Measurements from ENCODE around the gene LCAT.
A peak's percentile ranks its signal among the peaks of the same experiment; 100 is the strongest.
"Not testable (repeated sequence)": the region's sequence is repeated elsewhere in the genome, so short reads cannot be mapped to it uniquely, and the experiment has no call there.

LCAT gene

DNA sequence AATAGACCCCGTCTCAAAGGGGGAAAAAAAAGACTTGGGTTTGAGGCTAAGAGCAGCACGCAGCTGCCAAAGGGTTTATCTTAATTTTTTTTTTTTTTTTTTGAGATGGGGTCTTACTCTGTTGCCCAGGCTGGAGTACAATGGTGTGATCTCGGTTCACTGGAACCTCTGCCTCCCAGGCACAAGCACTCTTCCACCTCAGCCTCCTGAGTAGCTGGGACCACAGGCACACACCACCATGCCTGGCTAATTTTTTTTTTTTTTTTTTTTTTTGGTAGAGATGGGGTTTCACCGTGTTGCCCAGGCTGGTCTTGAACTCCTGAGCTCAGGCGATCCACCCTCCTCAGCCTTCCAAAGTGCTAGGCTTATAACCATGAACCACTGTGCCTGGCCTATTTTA is 6.2 kb downstream of the LCAT start:
- in situ Hi-C loops (cut with HindIII; ENCODE audit: low pct_ligation_motif_present, low pct_unique_long_range_greater_than_20kb, low sequenced_read_pairs); DNase-seq: not testable (repeated sequence)

- in situ Hi-C loops (cut with HindIII; ENCODE audit: low pct_ligation_motif_present, low pct_unique_long_range_greater_than_20kb, low sequenced_read_pairs) = no loop called here
- peak; percentile 87 for DNase-seq
These were observed 6.9 kb downstream of the LCAT start for GRCh38 chr16:67936880-67937605.

DNA sequence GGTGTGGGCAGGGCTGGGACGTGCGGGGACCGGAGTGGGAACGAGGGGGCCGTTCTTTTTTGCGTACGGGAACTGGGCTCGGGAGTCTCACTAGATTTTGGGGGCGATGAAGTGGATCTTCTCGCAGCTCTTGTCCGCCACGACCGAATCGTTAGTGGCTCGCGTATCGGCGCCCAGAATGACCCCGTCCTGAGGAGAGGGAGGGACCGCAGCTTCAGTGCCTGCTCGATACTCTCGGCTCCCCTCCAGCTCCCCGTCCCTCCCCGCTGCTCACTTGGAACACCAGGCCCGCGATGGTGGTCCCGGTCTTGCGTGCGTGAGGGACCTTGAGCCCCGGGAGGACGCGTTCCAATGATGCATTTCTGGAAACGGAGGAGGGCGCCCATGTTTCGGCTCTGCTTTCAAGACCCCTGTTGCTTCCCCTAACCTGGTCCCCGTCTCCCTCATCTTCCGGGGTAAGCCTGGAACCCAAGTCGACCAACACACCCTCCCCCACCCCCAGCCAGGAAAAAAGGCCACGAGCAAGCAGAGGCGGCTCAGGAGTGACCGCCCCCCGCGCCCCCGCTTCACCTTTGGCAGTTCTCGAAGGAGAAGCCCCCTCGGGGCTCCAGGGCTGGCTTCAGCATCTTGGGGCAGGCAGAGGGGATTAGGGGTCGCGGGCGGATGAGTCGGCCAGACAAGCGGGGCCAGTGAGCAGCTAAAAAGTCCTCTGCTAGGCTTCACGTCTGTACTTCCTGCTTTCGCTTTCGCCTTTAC is 7.6 kb downstream of the LCAT start, which contains the start of gene PSMB10:
PSMB10 (minus strand) TSS at position 727 of the 756 bp plus-strand sequence; CDS start at position 626, 101 bp downstream.
- in situ Hi-C loops (cut with HindIII; ENCODE audit: low pct_ligation_motif_present, low pct_unique_long_range_greater_than_20kb, low sequenced_read_pairs) = no loop called here
- DNase-seq = no peak

DNA sequence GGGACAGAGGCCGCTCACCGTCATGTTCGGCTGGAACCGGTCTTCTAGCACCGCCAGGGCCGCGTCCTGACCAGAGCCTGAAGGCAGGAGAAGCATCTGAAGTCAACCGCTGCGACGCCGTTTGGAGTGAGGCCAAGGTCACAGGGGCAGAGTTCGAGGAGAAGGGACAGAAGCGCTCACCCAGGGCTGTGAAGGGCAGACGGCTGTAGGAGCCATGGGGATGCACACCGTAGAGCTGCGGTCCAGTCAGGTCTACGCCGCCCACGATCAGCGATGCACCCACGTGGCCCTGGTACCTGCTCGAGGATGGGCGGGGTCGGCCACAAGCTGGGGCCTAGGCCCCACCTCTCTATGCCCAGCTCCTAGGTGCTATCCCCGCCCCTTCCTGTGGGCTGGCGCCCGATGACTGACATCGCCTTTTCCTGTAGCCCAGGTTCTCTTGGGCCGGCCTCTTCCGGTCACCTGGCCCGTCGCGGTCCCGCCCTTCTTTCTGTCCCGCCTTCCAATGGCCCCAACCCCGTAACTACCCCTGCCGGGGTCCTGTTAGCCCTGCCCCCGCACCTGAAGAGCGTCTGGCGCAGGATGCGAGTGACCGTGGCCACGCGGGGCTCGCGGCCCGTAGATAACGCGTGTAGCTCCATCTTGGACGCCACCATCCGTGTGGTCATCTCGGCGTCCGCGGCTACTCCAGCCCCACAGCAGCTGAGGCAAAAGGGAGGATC is 8.4 kb downstream of the LCAT start:
- peak; percentile 98 for DNase-seq
- in situ Hi-C loops (cut with HindIII; ENCODE audit: low pct_ligation_motif_present, low pct_unique_long_range_greater_than_20kb, low sequenced_read_pairs) = no loop called here

DNA sequence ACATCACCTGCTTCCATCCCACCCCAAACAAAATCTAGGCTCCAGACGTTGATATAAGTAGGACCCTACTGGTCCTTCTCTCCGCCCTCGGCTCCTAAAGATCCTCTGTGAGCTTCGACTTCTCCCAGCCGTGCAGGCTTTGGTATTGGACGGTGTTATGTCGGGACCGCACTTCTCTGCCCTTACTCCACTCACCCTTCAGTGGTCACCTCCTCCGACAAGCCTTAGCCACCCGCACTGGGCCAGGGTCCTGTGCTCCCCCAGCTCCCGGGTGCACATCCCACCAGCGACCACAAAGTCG is 8.9 kb downstream of the LCAT start:
- DNase-seq = no peak
- in situ Hi-C loops (cut with HindIII; ENCODE audit: low pct_ligation_motif_present, low pct_unique_long_range_greater_than_20kb, low sequenced_read_pairs) = no loop called here

GRCh38 chr16:67934306-67935100 is 9.4 kb downstream of the LCAT start:
- in situ Hi-C loops (cut with HindIII; ENCODE audit: low pct_ligation_motif_present, low pct_unique_long_range_greater_than_20kb, low sequenced_read_pairs) = no loop called here
- no peak for DNase-seq

- no peak for DNase-seq
- in situ Hi-C loops (cut with HindIII; ENCODE audit: low pct_ligation_motif_present, low pct_unique_long_range_greater_than_20kb, low sequenced_read_pairs) = no loop called here
These were observed 10.1 kb downstream of the LCAT start for GRCh38 chr16:67933805-67934204.

DNA sequence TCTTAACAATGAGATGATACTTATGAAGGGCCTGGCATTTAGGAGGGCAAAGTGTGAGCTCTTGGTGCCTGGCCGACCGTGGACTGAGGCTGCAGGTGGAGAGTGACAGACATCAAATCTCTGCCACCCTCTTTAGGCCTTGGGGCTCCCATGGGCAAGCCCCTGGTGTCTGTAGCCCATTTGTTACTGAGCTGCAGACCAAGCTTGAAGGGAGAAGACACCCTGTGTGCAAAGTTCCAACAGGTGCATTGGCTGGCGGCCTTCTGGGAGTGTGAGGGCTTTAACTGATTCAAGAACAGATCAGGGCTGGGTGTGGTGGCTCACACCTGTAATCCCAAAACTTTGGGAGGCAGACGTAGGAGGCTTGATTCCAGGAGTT is 11.5 kb downstream of the LCAT start:
- DNase-seq = no peak
- in situ Hi-C loops (cut with HindIII; ENCODE audit: low pct_ligation_motif_present, low pct_unique_long_range_greater_than_20kb, low sequenced_read_pairs) = no loop called here

DNA sequence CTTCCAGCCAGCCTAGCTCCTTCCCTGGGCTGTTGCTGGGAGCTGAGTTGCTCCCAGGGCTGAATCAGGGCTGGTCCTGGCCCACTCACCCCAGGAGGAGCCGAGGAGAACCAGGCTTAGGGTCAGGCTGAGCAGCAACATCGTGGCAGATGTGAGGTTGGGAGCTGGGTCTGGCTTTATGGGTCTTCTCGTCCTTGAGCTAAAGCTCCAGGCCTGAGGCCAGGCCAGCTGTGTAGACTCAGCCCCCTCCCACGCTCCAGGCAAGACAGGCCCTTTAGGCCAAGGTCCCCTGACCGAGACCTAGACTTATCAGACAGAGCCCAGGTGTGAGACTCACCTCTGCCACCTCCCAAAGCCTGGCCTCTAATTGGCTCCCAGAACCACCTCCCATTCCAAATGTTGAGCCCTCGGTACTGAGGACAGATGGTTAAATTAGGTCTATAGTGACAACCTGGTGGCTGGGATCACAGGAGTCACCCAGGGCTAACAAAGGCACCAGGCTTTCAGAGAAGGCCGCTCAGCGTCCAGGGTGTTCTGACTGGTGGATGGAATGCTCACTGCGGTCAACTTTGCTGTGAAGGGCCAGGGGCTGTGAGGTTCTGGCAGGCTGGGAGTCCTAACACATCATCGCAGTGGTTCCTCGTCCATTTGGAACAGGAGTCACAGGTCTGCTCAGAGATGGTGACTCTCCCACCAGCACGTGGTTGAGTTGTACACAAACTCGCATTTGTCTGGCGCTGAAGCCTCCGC is 12.0 kb downstream of the LCAT start, which contains the start of gene CTRL:
CTRL (minus strand) TSS at position 151 of the 750 bp plus-strand sequence; CDS start at position 141, 10 bp downstream.
- in situ Hi-C loops (cut with HindIII; ENCODE audit: low pct_ligation_motif_present, low pct_unique_long_range_greater_than_20kb, low sequenced_read_pairs) = no loop called here
- no peak for DNase-seq

- no peak for DNase-seq
- in situ Hi-C loops (cut with HindIII; ENCODE audit: low pct_ligation_motif_present, low pct_unique_long_range_greater_than_20kb, low sequenced_read_pairs) = no loop called here
These were observed 13.2 kb downstream of the LCAT start for GRCh38 chr16:67930678-67931211.

DNA sequence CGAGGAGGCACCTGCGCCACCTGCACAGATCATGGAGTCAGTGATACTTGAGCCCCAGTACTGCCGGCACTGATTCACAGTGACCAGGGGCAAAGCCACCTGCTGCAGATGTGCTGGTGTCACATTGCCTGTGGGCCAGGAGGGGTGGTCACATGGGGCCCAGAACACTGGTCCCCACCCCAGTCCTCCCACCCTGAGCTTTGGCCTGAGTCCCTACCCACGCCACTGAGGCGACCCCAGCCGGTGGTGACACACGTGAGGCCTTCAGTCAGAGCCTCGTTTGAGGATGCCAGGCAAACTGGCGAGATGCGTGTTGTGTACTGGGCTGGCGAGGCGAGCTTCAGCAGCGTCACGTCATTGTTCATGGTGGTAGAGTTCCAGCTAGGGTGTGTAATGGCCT is 13.7 kb downstream of the LCAT start:
- DNase-seq = no peak
- in situ Hi-C loops (cut with HindIII; ENCODE audit: low pct_ligation_motif_present, low pct_unique_long_range_greater_than_20kb, low sequenced_read_pairs) = no loop called here

DNA sequence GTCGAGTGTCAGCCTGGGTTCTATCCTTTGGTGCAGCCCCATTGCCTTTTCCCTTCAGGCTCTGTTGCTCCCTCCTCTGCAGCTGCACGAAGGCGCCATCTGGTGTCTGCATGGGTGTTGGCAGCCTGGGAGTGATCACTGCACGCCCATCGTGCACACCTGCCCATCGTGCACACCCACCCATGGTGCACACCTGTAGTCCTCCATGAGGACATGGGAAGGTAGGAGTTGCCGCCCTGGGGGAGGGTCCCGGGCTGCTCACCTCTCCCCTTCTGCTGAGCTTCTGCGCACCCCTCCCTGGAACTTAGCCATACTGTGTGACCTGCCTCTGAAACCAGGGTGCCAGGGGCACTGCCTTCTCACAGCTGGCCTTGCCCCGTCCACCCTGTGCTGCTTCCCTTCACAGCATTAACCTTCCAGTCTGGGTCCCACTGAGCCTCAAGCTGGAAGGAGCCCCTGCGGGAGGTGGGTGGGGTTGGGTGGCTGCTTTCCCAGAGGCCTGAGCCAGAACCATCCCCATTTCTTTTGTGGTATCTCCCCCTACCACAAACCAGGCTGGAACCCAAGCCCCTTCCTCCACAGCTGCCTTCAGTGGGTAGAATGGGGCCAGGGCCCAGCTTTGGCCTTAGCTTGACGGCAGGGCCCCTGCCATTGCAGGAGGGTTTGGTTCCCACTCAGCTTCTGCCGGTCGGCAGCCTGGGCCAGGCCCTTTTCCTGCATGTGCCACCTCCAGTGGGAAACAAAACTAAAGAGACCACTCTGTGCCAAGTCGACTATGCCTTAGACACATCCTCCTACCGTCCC is 15.2 kb downstream of the LCAT start:
- peak; percentile 80 for DNase-seq
- in situ Hi-C loops (cut with HindIII; ENCODE audit: low pct_ligation_motif_present, low pct_unique_long_range_greater_than_20kb, low sequenced_read_pairs) = no loop called here

GRCh38 chr16:67928147-67928546 is 15.8 kb downstream of the LCAT start:
- no peak for DNase-seq
- in situ Hi-C loops (cut with HindIII; ENCODE audit: low pct_ligation_motif_present, low pct_unique_long_range_greater_than_20kb, low sequenced_read_pairs) = no loop called here

- no peak for DNase-seq
- in situ Hi-C loops (cut with HindIII; ENCODE audit: low pct_ligation_motif_present, low pct_unique_long_range_greater_than_20kb, low sequenced_read_pairs) = no loop called here
These were observed 16.6 kb downstream of the LCAT start for GRCh38 chr16:67927131-67927941.

- no peak for DNase-seq
- in situ Hi-C loops (cut with HindIII; ENCODE audit: low pct_ligation_motif_present, low pct_unique_long_range_greater_than_20kb, low sequenced_read_pairs) = no loop called here
These were observed 17.7 kb downstream of the LCAT start for GRCh38 chr16:67926181-67926750.

All from ACHN (cell line).